ENCODE data around the gene SPPL2B. TPM values are rescaled to one million over a fixed set of nuclear protein-coding genes. Genes with fewer than 3 reads are reported as not detected.
A peak's percentile ranks its signal among the peaks of the same experiment; 100 is the strongest.

Gene SPPL2B
- total and polyA plus RNA-seq, 8 donors = 36.4 to 226 (median 52.8) TPM

GRCh38 chr19:2330632-2331284, 2.3 kb downstream of the SPPL2B start:
- TF ChIP-seq CTCF (IDR thresholded peaks at IDR 0.05) = no peak
- DNase-seq (peak in 5 of 6 donors; percentile 65 to 79 (median 72)), ATAC-seq (peak; percentile 42 to 69 (median 58)), FAIRE-seq (no peak)
- H3K27ac ChIP-seq = peak overlapping the region; percentile 16 to 72 (median 62)
- no peaks in the 10 kb centered on the region for H3K9me3 ChIP-seq
- H3K4me1 ChIP-seq = peaks cover 35 to 56% (median 42%) of the 10 kb centered on the region in 3 donors
- H3K36me3 ChIP-seq = no peaks in the 10 kb centered on the region
- WGBS, 2 donors = 23 to 25% methylated on average over 19 to 20 of the region's 20 CpGs
- intact Hi-C loops (cut with DNase I) = no loop called here
- no peaks in the 10 kb centered on the region for H3K27me3 ChIP-seq
- no peak overlapping the region for H3K4me3 ChIP-seq

GRCh38 chr19:2331601-2332246, 3.2 kb downstream of the SPPL2B start:
- WGBS, 2 donors = 65 to 77% methylated on average over 12 of the region's 12 CpGs
- Histone ChIP-seq H3K27me3 (no peaks in the 10 kb centered on the region), H3K9me3 (no peaks in the 10 kb centered on the region), H3K4me3 (no peak overlapping the region), H3K4me1 (peaks cover 33 to 55% (median 42%) of the 10 kb centered on the region in 3 donors), H3K27ac (peak overlapping the region; percentile 34 to 72 (median 62)), H3K36me3 (no peaks in the 10 kb centered on the region)
- DNase-seq (peak in 2 of 6 donors; percentile 25 to 68), FAIRE-seq (no peak), ATAC-seq (no peak)
- TF ChIP-seq CTCF (IDR thresholded peaks at IDR 0.05) = no peak
- intact Hi-C loops (cut with DNase I) = no loop called here

- Histone ChIP-seq H3K27me3 (no peaks in the 10 kb centered on the region), H3K27ac (peak overlapping the region in 3 of 4 donors; percentile 34 to 72 (median 70)), H3K4me3 (no peak overlapping the region), H3K36me3 (no peaks in the 10 kb centered on the region), H3K4me1 (peaks cover 26 to 47% (median 34%) of the 10 kb centered on the region in 3 donors), H3K9me3 (no peaks in the 10 kb centered on the region)
- 39 to 40% methylated on average over 15 to 17 of the region's 17 CpGs for WGBS, 2 donors
- peak in 2 of 6 donors; percentile 46 to 71 for DNase-seq
- intact Hi-C loops (cut with DNase I) = no loop called here
- ATAC-seq = no peak
- no peak for TF ChIP-seq CTCF (IDR thresholded peaks at IDR 0.05)
- FAIRE-seq = no peak
Observed at GRCh38 chr19:2332341-2333026, 4.0 kb downstream of the SPPL2B start.

GRCh38 chr19:2333027-2333806, 4.7 kb downstream of the SPPL2B start:
- FAIRE-seq = no peak
- intact Hi-C loops (cut with DNase I) = no loop called here
- peak in 4 of 6 donors; percentile 77 to 86 (median 82) for DNase-seq
- WGBS, 2 donors = 24 to 34% methylated on average over 24 to 27 of the region's 27 CpGs
- no peaks in the 10 kb centered on the region for H3K9me3 ChIP-seq
- peak overlapping the region in 1 of 4 donors; percentile 6 for H3K4me3 ChIP-seq
- TF ChIP-seq CTCF (IDR thresholded peaks at IDR 0.05) = no peak
- H3K27me3 ChIP-seq = no peaks in the 10 kb centered on the region
- peak in 3 of 4 donors; percentile 24 to 32 (median 30) for ATAC-seq
- H3K4me1 ChIP-seq = peaks cover 25 to 45% (median 32%) of the 10 kb centered on the region in 3 donors
- H3K36me3 ChIP-seq = no peaks in the 10 kb centered on the region
- H3K27ac ChIP-seq = peak overlapping the region; percentile 45 to 79 (median 66)
